Upper lobe of left lung (tissue), 6 donors: ENCODE data around the gene NID2. TPM values are rescaled to one million over a fixed set of nuclear protein-coding genes. Genes with fewer than 3 reads are reported as not detected.

ENCODE experiments used
- ATAC-seq, 2 donors: fragments of 200-7000 bp; cut with Tn5 transposase; one replicate each; pipeline ENCODE4 v1.9.1; 2022; ENCODE audit warnings: mild to moderate bottlenecking in 2 of 2, moderate library complexity in 2 of 2; ENCODE audit not compliant: low FRiP score in 2 of 2
- DNase-seq, 2 donors: peaks; one replicate each; pipeline ENCODE4 v3.0.0-alpha.2; 2019 to 2020
- H3K27ac ChIP-seq, 4 donors: fragments of 200-600 bp; sonication (generic); one replicate each; pipeline ENCODE4 v1.5.1; 2016 to 2019
- H3K27me3 ChIP-seq, 4 donors: fragments of 200-600 bp; sonication (generic); one replicate each; pipeline ENCODE4 v1.5.1; 2017 to 2019
- H3K36me3 ChIP-seq, 4 donors: fragments of 200-600 bp; sonication (generic); one replicate each; pipeline ENCODE4 v1.5.1; 2016 to 2019
- H3K4me1 ChIP-seq, 4 donors: fragments of 200-600 bp; sonication (generic); one replicate each; pipeline ENCODE4 v1.5.1; 2018 to 2019
- H3K4me3 ChIP-seq, 4 donors: fragments of 200-600 bp; sonication (generic); one replicate each; pipeline ENCODE4 v1.5.1; 2017 to 2019; ENCODE audit warnings: mild to moderate bottlenecking in 2 of 4, moderate library complexity in 1 of 4
- H3K9me3 ChIP-seq, 4 donors: fragments of 200-600 bp; sonication (generic); one replicate each; pipeline ENCODE4 v1.5.1; 2018 to 2019
- EP300 ChIP-seq, 4 donors: sonication (generic); formaldehyde crosslinking; IDR thresholded peaks; one replicate each; pipeline ENCODE4 v1.5.1; 2017; ENCODE audit warnings: antibody characterized with exemption in 4 of 4, control low read depth in 2 of 4
- POLR2A ChIP-seq, 4 donors: fragments of 450-650 bp; IDR thresholded peaks; one replicate each; pipeline ENCODE4 v1.5.1; 2016 to 2017; ENCODE audit warnings: antibody characterized with exemption in 4 of 4, mild to moderate bottlenecking in 2 of 4
- POLR2AphosphoS5 ChIP-seq, 2 donors: sonication (generic); formaldehyde crosslinking; IDR thresholded peaks; one replicate each; pipeline ENCODE4 v1.5.1; 2017; ENCODE audit warnings: antibody characterized with exemption in 2 of 2
- WGBS, 2 donors: methylation state at CpG; one replicate each; pipeline ENCODE4 v1.1.5; 2017 to 2018; 5-methylcytosine and 5-hydroxymethylcytosine counted together
- total RNA-seq, 6 donors: library from RNA; depleted of rRNA in 4 of 6; stranded (reverse); fragments of >200 nt in 4 of 6; gene quantifications; one replicate each; pipeline versions ENCODE4 v1.1.0 to v1.2.1, GENCODE V29; 2016 to 2021
- TF ChIP-seq, protein P1 (sequence below), 6 experiments: fragments of 450-650 bp in 4 of 6; fragments of 200-600 bp in 2 of 6; sonication (generic) in 2 of 6; IDR thresholded peaks; one replicate each; pipeline ENCODE4 v1.5.1; 2016 to 2019; ENCODE audit warnings: antibody characterized with exemption in 6 of 6
- donor health status: DM: no; HTN: no; CAD: no; lungs with moderate emphysema.
- donor health status: DM: no; HTN: yes; CAD: no; lungs with severe emphysema.

The NID2 gene
- total RNA-seq, 6 donors from 2014 or later: 4.9 to 33.5 (median 8.3) TPM

DNA sequence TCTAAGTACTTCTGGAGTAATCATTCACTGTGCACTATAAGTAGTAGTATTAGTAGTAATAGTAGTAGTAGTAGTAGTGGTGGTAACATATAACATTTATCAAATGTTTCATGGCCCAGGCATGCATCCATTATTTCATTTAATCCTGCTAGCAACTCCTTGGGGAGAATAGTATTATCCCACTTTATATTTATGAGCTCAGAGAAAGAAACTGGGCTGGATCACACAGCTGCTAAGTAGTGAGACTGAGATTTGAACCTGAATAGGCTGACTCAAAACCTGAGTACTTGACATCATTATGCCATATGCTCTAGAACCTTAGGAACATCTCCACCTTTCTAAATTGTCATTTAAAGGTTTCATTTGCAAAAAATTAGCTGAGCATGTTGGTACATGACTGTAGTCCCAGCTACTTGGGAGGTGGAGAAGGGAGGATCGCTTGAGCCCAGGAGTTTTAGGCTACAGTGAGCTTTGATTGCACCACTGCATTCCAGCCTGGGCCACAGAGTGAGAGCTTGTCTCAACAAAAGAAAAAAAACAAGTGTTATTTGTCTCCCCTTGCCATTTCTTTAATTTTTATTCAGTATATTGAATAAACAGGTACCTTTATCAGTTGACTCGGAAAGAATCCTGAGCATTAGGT is 11.4 kb upstream of the NID2 start:
- WGBS, 2 donors: 67 to 70% methylated on average over 2 of the region's 2 CpGs
- H3K27me3 ChIP-seq: no peaks in the 10 kb centered on the region
- H3K4me3 ChIP-seq: no peak overlapping the region
- no peak for DNase-seq
- peak in 1 of 2 donors; percentile 67 for ATAC-seq
- peaks cover 0 to 7% (median 3%) of the 10 kb centered on the region in 4 donors for H3K9me3 ChIP-seq
- H3K4me1 ChIP-seq: no peaks in the 10 kb centered on the region
- no peak for TF ChIP-seq POLR2A (IDR thresholded peaks at IDR 0.05)
- no peak for TF ChIP-seq POLR2AphosphoS5 (IDR thresholded peaks at IDR 0.05)
- no peak for TF ChIP-seq EP300 (IDR thresholded peaks at IDR 0.05)
- TF ChIP-seq, protein P1, sequence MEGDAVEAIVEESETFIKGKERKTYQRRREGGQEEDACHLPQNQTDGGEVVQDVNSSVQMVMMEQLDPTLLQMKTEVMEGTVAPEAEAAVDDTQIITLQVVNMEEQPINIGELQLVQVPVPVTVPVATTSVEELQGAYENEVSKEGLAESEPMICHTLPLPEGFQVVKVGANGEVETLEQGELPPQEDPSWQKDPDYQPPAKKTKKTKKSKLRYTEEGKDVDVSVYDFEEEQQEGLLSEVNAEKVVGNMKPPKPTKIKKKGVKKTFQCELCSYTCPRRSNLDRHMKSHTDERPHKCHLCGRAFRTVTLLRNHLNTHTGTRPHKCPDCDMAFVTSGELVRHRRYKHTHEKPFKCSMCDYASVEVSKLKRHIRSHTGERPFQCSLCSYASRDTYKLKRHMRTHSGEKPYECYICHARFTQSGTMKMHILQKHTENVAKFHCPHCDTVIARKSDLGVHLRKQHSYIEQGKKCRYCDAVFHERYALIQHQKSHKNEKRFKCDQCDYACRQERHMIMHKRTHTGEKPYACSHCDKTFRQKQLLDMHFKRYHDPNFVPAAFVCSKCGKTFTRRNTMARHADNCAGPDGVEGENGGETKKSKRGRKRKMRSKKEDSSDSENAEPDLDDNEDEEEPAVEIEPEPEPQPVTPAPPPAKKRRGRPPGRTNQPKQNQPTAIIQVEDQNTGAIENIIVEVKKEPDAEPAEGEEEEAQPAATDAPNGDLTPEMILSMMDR (IDR thresholded peaks at IDR 0.05): no peak
- H3K27ac ChIP-seq: no peak overlapping the region
- H3K36me3 ChIP-seq: no peaks in the 10 kb centered on the region

DNA sequence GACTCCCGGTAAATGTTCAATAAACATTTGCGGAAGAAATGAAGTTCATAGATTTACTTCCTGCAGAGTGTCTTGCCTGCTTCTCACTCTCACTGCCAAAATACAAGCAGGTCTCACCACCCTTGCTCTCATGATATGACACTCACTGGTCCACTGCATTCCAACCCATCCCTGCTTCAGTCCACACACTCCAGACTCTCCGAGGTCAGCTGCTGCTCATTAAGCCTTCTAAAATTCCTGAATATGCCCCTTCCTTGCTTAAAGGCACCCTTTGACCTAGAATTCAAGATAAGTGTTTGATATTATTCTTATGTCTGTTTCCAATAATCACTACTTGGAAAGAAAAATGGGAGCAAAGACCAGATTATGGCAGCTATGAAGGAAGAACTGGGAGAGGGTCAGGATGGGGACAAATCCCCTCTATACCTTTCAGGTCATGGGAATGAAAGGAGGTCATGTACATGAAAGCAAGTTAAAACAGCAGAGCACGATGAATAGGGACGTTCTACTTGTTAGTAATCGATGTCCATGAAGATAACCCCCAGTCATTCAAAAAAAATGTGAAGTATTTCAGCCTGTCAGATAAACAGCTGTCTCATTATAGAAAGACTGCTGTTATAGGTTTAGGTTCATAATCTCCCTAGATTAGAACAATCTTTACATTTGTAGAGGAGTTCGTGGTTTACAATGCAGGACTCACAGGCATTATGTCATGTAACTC is 10.5 kb upstream of the NID2 start:
- Histone ChIP-seq H3K36me3 (no peaks in the 10 kb centered on the region), H3K27me3 (no peaks in the 10 kb centered on the region), H3K4me3 (no peak overlapping the region), H3K9me3 (peaks cover 0 to under 1% (median 0%) of the 10 kb centered on the region in 4 donors), H3K27ac (no peak overlapping the region), H3K4me1 (no peaks in the 10 kb centered on the region)
- no peak for ATAC-seq
- TF ChIP-seq, protein P1 (IDR thresholded peaks at IDR 0.05): no peak
- TF ChIP-seq POLR2AphosphoS5 (IDR thresholded peaks at IDR 0.05): no peak
- no peak for DNase-seq
- WGBS, 2 donors: 72% methylated on average over 7 of the region's 7 CpGs

DNA sequence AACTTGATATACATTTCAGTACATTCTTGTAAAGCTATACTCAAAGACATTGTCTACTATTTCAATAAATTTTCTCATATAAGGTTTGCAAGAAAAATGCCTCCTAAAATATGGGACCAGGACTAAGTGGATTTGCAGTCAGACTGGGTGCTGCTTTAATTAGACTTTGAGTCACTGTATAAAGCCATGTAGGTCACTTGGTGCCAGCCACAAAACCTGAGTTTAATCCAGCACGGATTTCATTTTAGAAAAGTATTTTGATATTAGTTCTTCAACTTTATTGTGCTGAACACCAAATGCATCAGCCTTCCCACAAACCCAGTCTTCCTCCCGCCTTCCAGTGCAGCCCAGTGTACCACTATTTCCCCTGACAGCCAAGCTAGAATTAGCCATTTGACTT is 9.9 kb upstream of the NID2 start:
- WGBS, 2 donors: 87 to 100% methylated on average over 2 of the region's 2 CpGs
- no peak overlapping the region for H3K4me3 ChIP-seq
- no peaks in the 10 kb centered on the region for H3K27me3 ChIP-seq
- no peak for ATAC-seq
- DNase-seq: no peak
- no peaks in the 10 kb centered on the region for H3K9me3 ChIP-seq
- TF ChIP-seq, protein P1 (IDR thresholded peaks at IDR 0.05): no peak
- no peak for TF ChIP-seq POLR2AphosphoS5 (IDR thresholded peaks at IDR 0.05)
- no peak for TF ChIP-seq POLR2A (IDR thresholded peaks at IDR 0.05)
- TF ChIP-seq EP300 (IDR thresholded peaks at IDR 0.05): no peak
- H3K4me1 ChIP-seq: no peaks in the 10 kb centered on the region
- no peak overlapping the region for H3K27ac ChIP-seq
- no peaks in the 10 kb centered on the region for H3K36me3 ChIP-seq

DNA sequence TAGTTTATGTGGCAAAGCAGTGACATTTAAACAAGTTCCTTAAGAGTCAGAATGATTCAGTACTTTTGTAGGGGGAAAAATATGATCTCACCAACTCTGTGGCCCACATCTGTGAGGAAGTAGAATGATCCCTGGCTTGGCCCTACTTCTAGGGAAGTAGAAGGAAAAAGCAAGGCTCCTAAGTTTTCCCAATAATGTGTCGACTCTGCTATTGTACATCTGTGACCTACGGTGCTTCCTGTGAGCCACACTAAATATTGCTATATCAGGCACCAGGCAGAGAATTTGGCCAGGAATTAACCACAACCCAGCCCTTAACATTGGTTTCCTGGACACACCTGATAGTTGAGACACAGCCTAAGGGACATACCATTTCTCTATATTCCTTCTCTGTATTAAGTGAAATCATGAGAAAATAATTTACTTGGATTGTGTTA is 9.3 kb upstream of the NID2 start:
- peaks cover 0 to under 1% (median 0%) of the 10 kb centered on the region in 4 donors for H3K4me1 ChIP-seq
- H3K27ac ChIP-seq: no peak overlapping the region
- H3K36me3 ChIP-seq: no peaks in the 10 kb centered on the region
- H3K4me3 ChIP-seq: no peak overlapping the region
- WGBS, 2 donors: 56 to 62% methylated on average over 2 of the region's 2 CpGs
- TF ChIP-seq, protein P1 (IDR thresholded peaks at IDR 0.05): no peak
- no peak for TF ChIP-seq POLR2A (IDR thresholded peaks at IDR 0.05)
- TF ChIP-seq EP300 (IDR thresholded peaks at IDR 0.05): no peak
- TF ChIP-seq POLR2AphosphoS5 (IDR thresholded peaks at IDR 0.05): no peak
- H3K9me3 ChIP-seq: no peaks in the 10 kb centered on the region
- DNase-seq (no peak), ATAC-seq (no peak)
- no peaks in the 10 kb centered on the region for H3K27me3 ChIP-seq
